Neural crest cell (in vitro differentiated cells): ENCODE measurements around the gene CARMIL1. TPM values are rescaled to one million over a fixed set of nuclear protein-coding genes. Genes with fewer than 3 reads are reported as not detected.
A peak's percentile ranks its signal among the peaks of the same experiment; 100 is the strongest.

ENCODE experiments used
- DNase-seq: peaks from one replicate; pipeline ENCODE4 v3.0.0; 2021; ENCODE audit warnings: low read depth, mixed read lengths, low spot score
- H3K27ac Mint-ChIP-seq: one replicate; pipeline ENCODE4 v1.8.0; 2021; ENCODE audit warnings: mild to moderate bottlenecking, mixed read lengths; ENCODE audit not compliant: unreplicated experiment
- H3K27me3 Mint-ChIP-seq: 2 replicates; pipeline ENCODE4 v1.8.0; 2021; ENCODE audit warnings: low read depth, mild to moderate bottlenecking, mixed read lengths
- H3K36me3 Mint-ChIP-seq: 2 replicates; pipeline ENCODE4 v1.8.0; 2021; ENCODE audit warnings: low read depth, mild to moderate bottlenecking, mixed read lengths
- H3K4me1 Mint-ChIP-seq: 2 replicates; pipeline ENCODE4 v1.8.0; 2021; ENCODE audit warnings: mixed read lengths
- H3K4me3 Mint-ChIP-seq: one replicate; pipeline ENCODE4 v1.8.0; 2021; ENCODE audit warnings: mild to moderate bottlenecking, mixed read lengths
- H3K9me3 Mint-ChIP-seq: 2 replicates; pipeline ENCODE4 v1.8.0; 2021; ENCODE audit warnings: mixed read lengths
- total RNA-seq: library from RNA; stranded (reverse); gene quantifications from 2 replicates; pipeline ENCODE4 v1.2.1, GENCODE V29; 2021
- TF ChIP-seq, protein P1 (sequence below): fragments of 200-600 bp; sonication (generic); conservative IDR thresholded peaks from 2 replicates; pipeline ENCODE4 v1.5.0; 2021; ENCODE audit warnings: antibody characterized with exemption, mild to moderate bottlenecking

CARMIL1 gene
- total RNA-seq, 1 donor from 2014 or later = 4.5 TPM

GRCh38 chr6:25488156-25488555, 209.0 kb downstream of the CARMIL1 start:
- H3K27ac Mint-ChIP-seq = no peak overlapping the region
- no peaks in the 10 kb centered on the region for H3K9me3 Mint-ChIP-seq

GRCh38 chr6:25489399-25489798, 210.2 kb downstream of the CARMIL1 start:
- no peaks in the 10 kb centered on the region for H3K9me3 Mint-ChIP-seq
- peaks cover 7% of the 10 kb centered on the region for H3K4me1 Mint-ChIP-seq
- no peaks in the 10 kb centered on the region for H3K36me3 Mint-ChIP-seq
- no peak for DNase-seq
- no peak overlapping the region for H3K27ac Mint-ChIP-seq
- no peaks in the 10 kb centered on the region for H3K27me3 Mint-ChIP-seq
- TF ChIP-seq, protein P1, sequence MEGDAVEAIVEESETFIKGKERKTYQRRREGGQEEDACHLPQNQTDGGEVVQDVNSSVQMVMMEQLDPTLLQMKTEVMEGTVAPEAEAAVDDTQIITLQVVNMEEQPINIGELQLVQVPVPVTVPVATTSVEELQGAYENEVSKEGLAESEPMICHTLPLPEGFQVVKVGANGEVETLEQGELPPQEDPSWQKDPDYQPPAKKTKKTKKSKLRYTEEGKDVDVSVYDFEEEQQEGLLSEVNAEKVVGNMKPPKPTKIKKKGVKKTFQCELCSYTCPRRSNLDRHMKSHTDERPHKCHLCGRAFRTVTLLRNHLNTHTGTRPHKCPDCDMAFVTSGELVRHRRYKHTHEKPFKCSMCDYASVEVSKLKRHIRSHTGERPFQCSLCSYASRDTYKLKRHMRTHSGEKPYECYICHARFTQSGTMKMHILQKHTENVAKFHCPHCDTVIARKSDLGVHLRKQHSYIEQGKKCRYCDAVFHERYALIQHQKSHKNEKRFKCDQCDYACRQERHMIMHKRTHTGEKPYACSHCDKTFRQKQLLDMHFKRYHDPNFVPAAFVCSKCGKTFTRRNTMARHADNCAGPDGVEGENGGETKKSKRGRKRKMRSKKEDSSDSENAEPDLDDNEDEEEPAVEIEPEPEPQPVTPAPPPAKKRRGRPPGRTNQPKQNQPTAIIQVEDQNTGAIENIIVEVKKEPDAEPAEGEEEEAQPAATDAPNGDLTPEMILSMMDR = no peak
- no peak overlapping the region for H3K4me3 Mint-ChIP-seq

More at GRCh38 chr6:25488156-25488555, 209.0 kb downstream of the CARMIL1 start:
- Mint-ChIP-seq H3K4me3 (no peak overlapping the region), H3K27me3 (no peaks in the 10 kb centered on the region), H3K4me1 (peaks cover 7% of the 10 kb centered on the region), H3K36me3 (no peaks in the 10 kb centered on the region)
- DNase-seq = no peak
- TF ChIP-seq, protein P1 = no peak

DNA sequence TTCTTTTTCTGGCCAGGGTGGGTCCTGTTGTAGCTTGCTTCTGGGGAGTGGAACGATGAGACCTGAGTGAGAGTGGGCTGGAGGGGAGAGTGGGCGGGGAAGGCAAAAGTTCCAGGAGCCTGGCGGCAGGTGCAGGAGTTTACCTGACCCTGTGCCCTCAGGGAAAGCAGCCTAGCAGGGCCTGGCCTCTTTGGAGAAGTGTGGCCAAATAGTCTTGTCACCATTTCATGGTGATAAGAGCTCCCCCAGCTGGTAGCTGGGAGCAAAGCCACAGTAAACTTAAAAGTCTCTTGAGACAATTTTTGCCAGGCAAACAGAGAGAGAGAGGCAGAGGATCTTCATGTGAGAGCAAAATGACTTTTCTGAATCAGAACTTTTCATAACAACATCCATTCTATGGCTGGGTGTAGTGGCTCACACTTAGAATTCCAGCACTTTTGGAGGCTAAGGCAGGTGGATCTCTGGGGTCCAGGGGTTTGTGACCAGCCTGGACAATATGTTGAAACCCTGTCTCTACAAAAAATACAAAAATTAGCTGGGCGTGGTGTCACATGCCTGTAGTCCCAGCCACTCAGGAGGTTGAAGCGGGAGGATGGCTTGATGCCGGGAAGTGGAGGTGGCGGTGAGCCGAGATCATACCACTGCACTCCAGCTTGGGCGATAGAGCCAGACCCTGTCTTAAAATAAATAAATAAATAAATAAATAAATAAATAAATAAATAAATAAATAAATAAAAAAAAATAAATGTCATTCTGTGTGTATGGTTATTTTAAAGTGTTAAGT, 211.0 kb downstream of the CARMIL1 start:
- H3K4me3 Mint-ChIP-seq = no peak overlapping the region
- peak; percentile 67 for DNase-seq
- H3K4me1 Mint-ChIP-seq = peaks cover 7% of the 10 kb centered on the region
- TF ChIP-seq, protein P1 = peak; percentile 87
- no peak overlapping the region for H3K27ac Mint-ChIP-seq
- H3K27me3 Mint-ChIP-seq = no peaks in the 10 kb centered on the region
- H3K36me3 Mint-ChIP-seq = no peaks in the 10 kb centered on the region
- no peaks in the 10 kb centered on the region for H3K9me3 Mint-ChIP-seq

- H3K36me3 Mint-ChIP-seq = no peaks in the 10 kb centered on the region
- peaks cover 7% of the 10 kb centered on the region for H3K4me1 Mint-ChIP-seq
- DNase-seq = no peak
- TF ChIP-seq, protein P1 = no peak
- no peak overlapping the region for H3K4me3 Mint-ChIP-seq
- no peaks in the 10 kb centered on the region for H3K27me3 Mint-ChIP-seq
- no peak overlapping the region for H3K27ac Mint-ChIP-seq
- no peaks in the 10 kb centered on the region for H3K9me3 Mint-ChIP-seq
These were observed 213.8 kb downstream of the CARMIL1 start for GRCh38 chr6:25492951-25493350.

- TF ChIP-seq, protein P1 = no peak
- Mint-ChIP-seq H3K9me3 (no peaks in the 10 kb centered on the region), H3K27me3 (no peaks in the 10 kb centered on the region), H3K36me3 (no peaks in the 10 kb centered on the region), H3K4me3 (no peak overlapping the region), H3K4me1 (peaks cover 14% of the 10 kb centered on the region), H3K27ac (no peak overlapping the region)
- DNase-seq = no peak
These were observed 215.3 kb downstream of the CARMIL1 start for GRCh38 chr6:25494469-25494868.
